HG02588 (cell line): ENCODE results near the gene MYO9A.
A peak's percentile ranks its signal among the peaks of the same experiment; 100 is the strongest.

Experiments used
- ATAC-seq: cut with Tn5 transposase; IDR thresholded peaks from one replicate; pipeline ENCODE4 v1.9.1; 2021; ENCODE audit warnings: mild to moderate bottlenecking, moderate library complexity; ENCODE audit not compliant: unreplicated experiment

MYO9A gene

GRCh38 chr15:72118017-72118978 lies at the start of gene MYO9A, which contains the start of gene SENP8:
TSS of gene MYO9A (minus strand) at chr15:72118150. CDS start at chr15:72046563, 71,587 bp downstream.
TSS of gene SENP8 (plus strand) at chr15:72118403. CDS start at chr15:72139624, 21,221 bp downstream.
- ATAC-seq: peak; percentile 55

- no peak for ATAC-seq
Measured at GRCh38 chr15:72167445-72167844, 49.5 kb upstream of the MYO9A start.

GRCh38 chr15:72166716-72167417 lies 48.9 kb upstream of the MYO9A start:
- ATAC-seq: no peak

- no peak for ATAC-seq
Measured at GRCh38 chr15:72163719-72164118, 45.8 kb upstream of the MYO9A start.

- no peak for ATAC-seq
Measured at GRCh38 chr15:72162569-72162968, 44.6 kb upstream of the MYO9A start.

- no peak for ATAC-seq
Measured at GRCh38 chr15:72161361-72162132, 43.6 kb upstream of the MYO9A start.

GRCh38 chr15:72160696-72161245 lies 42.8 kb upstream of the MYO9A start:
- ATAC-seq: no peak

- ATAC-seq: no peak
Measured at GRCh38 chr15:72156928-72157327, 39.0 kb upstream of the MYO9A start.

- no peak for ATAC-seq
Measured at GRCh38 chr15:72155635-72156616, 38.0 kb upstream of the MYO9A start.

GRCh38 chr15:72155003-72155621 lies 37.2 kb upstream of the MYO9A start:
- ATAC-seq: no peak

GRCh38 chr15:72154316-72154715 lies 36.4 kb upstream of the MYO9A start:
- no peak for ATAC-seq

GRCh38 chr15:72153269-72154000 lies 35.5 kb upstream of the MYO9A start:
- ATAC-seq: no peak

GRCh38 chr15:72147418-72147817 lies 29.5 kb upstream of the MYO9A start:
- no peak for ATAC-seq

GRCh38 chr15:72146934-72147333 lies 29.0 kb upstream of the MYO9A start:
- no peak for ATAC-seq

GRCh38 chr15:72146221-72146620 lies 28.3 kb upstream of the MYO9A start:
- ATAC-seq: no peak

- peak; percentile 99 for ATAC-seq
Measured at GRCh38 chr15:72141171-72142084, 23.5 kb upstream of the MYO9A start.

- no peak for ATAC-seq
Measured at GRCh38 chr15:72140088-72140487, 22.1 kb upstream of the MYO9A start.
